ENCODE data around the gene SLC18A3. TPM values are rescaled to one million over a fixed set of nuclear protein-coding genes. Genes with fewer than 3 reads are reported as not detected.

Gene SLC18A3
- total RNA-seq, 1 experiment from 2014 or later: not detected

DNA sequence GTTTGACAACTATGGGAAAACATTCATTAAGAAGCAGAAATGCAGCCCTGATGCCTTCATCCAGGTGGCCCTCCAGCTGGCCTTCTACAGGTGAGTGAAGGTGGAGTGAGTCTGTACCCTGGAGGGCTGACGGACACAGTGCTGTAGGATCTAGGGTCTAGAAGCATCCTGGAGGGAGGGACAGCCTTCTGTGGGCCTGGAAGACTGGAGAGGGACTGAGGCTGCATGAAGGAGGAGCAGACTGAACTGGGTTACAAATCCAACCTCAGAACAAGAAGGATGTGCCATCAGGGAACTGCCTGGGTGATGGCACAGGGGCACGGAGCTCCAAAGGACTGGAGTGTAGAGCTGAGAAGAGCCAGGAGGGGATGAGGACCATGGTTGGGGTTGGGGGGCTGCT is 41.8 kb downstream of the SLC18A3 start:
- no peak for DNase-seq (ENCODE audit: low read depth, low spot score)
- H3K4me1 ChIP-seq (ENCODE audit: control insufficient read depth, insufficient read depth, low read length): no peaks in the 10 kb centered on the region
- ChIA-PET POLR2A (no interaction called here), CTCF (no interaction called here)
- no peak overlapping the region for H3K4me3 ChIP-seq (ENCODE audit: low read depth in 2 of 2, low read length in 2 of 2)
- ATAC-seq: no peak
- in situ Hi-C loops (cut with HindIII; ENCODE audit: low pct_unique_long_range_greater_than_20kb, low sequenced_read_pairs) (no loop called here), intact Hi-C loops (cut with micrococcal nuclease; ENCODE audit: unreplicated experiment) (no loop called here)
- H3K36me3 ChIP-seq (ENCODE audit: control insufficient read depth, insufficient read depth, low read length): no peaks in the 10 kb centered on the region
- no peak overlapping the region for H3K27ac ChIP-seq (ENCODE audit: low read length)
- peaks cover 7% of the 10 kb centered on the region; the same call in 1 of the 2 replicates for H3K27me3 ChIP-seq (ENCODE audit: control insufficient read depth, insufficient read depth, low read length)
- no TSS peak for BruUV-seq (replicated peaks)
- no peak for TF ChIP-seq TCF7L2 (IDR thresholded peaks at IDR 0.05; ENCODE audit: low read depth, low read length)
- no peaks in the 10 kb centered on the region for H3K9me3 ChIP-seq (ENCODE audit: control insufficient read depth, insufficient read depth, low read depth, low read length)

DNA sequence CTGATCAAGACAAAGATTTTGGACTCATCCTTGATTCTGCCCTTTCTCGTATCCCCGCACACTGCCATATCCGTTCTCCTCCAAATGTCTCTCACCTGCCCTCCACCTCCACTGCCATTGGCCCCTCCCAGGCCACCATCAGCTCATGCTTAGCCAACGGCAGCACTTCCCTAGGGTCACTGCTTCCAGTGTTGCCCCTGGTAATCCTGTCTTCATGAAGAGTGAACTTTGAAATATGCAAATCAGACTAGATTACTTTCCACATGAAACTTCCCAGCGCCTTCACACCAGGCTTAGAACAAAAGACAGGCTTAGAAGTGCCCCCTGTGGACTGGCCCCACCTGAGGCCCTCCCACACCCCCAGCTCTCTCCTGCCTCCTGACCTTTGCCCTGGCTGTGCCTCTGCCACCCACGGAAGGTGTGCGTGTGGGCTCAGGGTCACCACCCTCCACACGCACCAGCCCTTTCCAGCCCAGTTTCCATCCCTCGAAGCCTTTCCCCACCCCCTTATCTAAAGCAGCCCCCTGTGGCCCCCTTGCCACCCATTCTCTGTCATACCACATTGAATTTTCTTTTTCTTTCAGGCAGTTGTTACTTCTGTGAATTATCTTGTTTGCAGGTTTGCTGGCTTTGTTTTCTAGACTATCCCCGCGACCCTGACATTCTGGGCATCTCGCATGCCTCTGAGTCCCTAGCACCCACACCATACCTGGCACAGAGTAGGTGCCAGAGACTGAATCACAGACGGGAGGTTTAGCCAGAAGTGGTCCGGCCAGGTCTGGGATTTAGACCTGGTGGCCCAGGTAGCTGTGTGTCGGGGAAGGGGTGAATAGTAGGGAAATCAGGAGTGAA is 42.5 kb downstream of the SLC18A3 start:
- POLR2A ChIA-PET: no interaction called here
- no peaks in the 10 kb centered on the region for H3K9me3 ChIP-seq (ENCODE audit: control insufficient read depth, insufficient read depth, low read depth, low read length)
- ATAC-seq: no peak
- intact Hi-C loops (cut with micrococcal nuclease; ENCODE audit: unreplicated experiment) (no loop called here), in situ Hi-C loops (cut with HindIII; ENCODE audit: low pct_unique_long_range_greater_than_20kb, low sequenced_read_pairs) (no loop called here)
- H3K4me3 ChIP-seq (ENCODE audit: low read depth in 2 of 2, low read length in 2 of 2): no peak overlapping the region
- no peak for DNase-seq (ENCODE audit: low read depth, low spot score)
- no peaks in the 10 kb centered on the region for H3K36me3 ChIP-seq (ENCODE audit: control insufficient read depth, insufficient read depth, low read length)
- H3K27me3 ChIP-seq (ENCODE audit: control insufficient read depth, insufficient read depth, low read length): peaks cover 7% of the 10 kb centered on the region; the same call in 1 of the 2 replicates
- H3K27ac ChIP-seq (ENCODE audit: low read length): no peak overlapping the region
- BruUV-seq (replicated peaks): no TSS peak
- CTCF ChIA-PET: no interaction called here
- TF ChIP-seq SIN3A (IDR thresholded peaks at IDR 0.05; ENCODE audit: borderline replicate concordance, insufficient read depth, low read depth, low read length) (no peak), POLR2AphosphoS5 (IDR thresholded peaks at IDR 0.05; ENCODE audit: low read depth, low read length) (no peak), TCF7L2 (IDR thresholded peaks at IDR 0.05; ENCODE audit: low read depth, low read length) (no peak)
- TF ChIP-seq, protein P1, sequence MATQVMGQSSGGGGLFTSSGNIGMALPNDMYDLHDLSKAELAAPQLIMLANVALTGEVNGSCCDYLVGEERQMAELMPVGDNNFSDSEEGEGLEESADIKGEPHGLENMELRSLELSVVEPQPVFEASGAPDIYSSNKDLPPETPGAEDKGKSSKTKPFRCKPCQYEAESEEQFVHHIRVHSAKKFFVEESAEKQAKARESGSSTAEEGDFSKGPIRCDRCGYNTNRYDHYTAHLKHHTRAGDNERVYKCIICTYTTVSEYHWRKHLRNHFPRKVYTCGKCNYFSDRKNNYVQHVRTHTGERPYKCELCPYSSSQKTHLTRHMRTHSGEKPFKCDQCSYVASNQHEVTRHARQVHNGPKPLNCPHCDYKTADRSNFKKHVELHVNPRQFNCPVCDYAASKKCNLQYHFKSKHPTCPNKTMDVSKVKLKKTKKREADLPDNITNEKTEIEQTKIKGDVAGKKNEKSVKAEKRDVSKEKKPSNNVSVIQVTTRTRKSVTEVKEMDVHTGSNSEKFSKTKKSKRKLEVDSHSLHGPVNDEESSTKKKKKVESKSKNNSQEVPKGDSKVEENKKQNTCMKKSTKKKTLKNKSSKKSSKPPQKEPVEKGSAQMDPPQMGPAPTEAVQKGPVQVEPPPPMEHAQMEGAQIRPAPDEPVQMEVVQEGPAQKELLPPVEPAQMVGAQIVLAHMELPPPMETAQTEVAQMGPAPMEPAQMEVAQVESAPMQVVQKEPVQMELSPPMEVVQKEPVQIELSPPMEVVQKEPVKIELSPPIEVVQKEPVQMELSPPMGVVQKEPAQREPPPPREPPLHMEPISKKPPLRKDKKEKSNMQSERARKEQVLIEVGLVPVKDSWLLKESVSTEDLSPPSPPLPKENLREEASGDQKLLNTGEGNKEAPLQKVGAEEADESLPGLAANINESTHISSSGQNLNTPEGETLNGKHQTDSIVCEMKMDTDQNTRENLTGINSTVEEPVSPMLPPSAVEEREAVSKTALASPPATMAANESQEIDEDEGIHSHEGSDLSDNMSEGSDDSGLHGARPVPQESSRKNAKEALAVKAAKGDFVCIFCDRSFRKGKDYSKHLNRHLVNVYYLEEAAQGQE (IDR thresholded peaks at IDR 0.05; ENCODE audit: insufficient read depth in 1 of 2, low read depth in 2 of 2, low read length in 1 of 2): no peak
- TF ChIP-seq, protein P2, sequence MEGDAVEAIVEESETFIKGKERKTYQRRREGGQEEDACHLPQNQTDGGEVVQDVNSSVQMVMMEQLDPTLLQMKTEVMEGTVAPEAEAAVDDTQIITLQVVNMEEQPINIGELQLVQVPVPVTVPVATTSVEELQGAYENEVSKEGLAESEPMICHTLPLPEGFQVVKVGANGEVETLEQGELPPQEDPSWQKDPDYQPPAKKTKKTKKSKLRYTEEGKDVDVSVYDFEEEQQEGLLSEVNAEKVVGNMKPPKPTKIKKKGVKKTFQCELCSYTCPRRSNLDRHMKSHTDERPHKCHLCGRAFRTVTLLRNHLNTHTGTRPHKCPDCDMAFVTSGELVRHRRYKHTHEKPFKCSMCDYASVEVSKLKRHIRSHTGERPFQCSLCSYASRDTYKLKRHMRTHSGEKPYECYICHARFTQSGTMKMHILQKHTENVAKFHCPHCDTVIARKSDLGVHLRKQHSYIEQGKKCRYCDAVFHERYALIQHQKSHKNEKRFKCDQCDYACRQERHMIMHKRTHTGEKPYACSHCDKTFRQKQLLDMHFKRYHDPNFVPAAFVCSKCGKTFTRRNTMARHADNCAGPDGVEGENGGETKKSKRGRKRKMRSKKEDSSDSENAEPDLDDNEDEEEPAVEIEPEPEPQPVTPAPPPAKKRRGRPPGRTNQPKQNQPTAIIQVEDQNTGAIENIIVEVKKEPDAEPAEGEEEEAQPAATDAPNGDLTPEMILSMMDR (IDR thresholded peaks at IDR 0.05): no peak
- no peaks in the 10 kb centered on the region for H3K4me1 ChIP-seq (ENCODE audit: control insufficient read depth, insufficient read depth, low read length)

DNA sequence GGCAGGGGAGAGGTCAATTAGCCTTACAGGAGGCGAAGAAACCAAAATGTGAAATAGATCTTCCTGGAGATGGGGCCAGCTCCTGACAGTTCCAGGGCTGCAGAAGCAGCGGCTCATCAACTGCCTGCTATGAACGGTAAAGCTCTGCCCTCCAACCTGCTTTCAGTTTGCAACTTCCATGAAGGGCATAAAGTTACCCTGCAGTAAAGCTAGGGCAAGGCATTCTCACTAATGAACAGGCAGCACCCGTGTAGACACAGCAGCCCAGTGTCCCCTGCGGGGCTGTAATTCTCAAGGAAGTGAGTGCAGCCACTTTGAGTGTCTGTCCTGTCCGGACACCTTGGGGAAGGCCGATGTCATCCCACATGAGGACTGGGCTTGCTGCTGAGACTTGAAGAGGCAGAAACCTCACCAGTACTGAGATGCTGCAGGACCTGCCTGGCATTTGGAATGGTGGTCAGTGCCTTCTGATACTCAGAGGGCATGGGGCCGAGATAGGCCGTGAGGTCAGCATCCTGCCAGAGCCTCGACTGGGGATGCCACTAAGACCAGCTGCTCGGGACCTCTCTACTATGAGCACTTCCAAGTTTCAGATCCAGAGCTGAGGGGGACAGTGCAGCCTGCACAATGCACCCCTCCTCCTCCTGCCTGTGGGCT is 43.3 kb downstream of the SLC18A3 start:
- peaks cover 7% of the 10 kb centered on the region; the same call in 1 of the 2 replicates for H3K27me3 ChIP-seq (ENCODE audit: control insufficient read depth, insufficient read depth, low read length)
- no peak for TF ChIP-seq TCF7L2 (IDR thresholded peaks at IDR 0.05; ENCODE audit: low read depth, low read length)
- no peak for TF ChIP-seq POLR2AphosphoS5 (IDR thresholded peaks at IDR 0.05; ENCODE audit: low read depth, low read length)
- TF ChIP-seq, protein P1 (IDR thresholded peaks at IDR 0.05; ENCODE audit: insufficient read depth in 1 of 2, low read depth in 2 of 2, low read length in 1 of 2): no peak
- TF ChIP-seq, protein P2 (IDR thresholded peaks at IDR 0.05): no peak
- no peak for TF ChIP-seq SIN3A (IDR thresholded peaks at IDR 0.05; ENCODE audit: borderline replicate concordance, insufficient read depth, low read depth, low read length)
- DNase-seq (ENCODE audit: low read depth, low spot score) (no peak), ATAC-seq (no peak)
- no peaks in the 10 kb centered on the region for H3K9me3 ChIP-seq (ENCODE audit: control insufficient read depth, insufficient read depth, low read depth, low read length)
- no peaks in the 10 kb centered on the region for H3K4me1 ChIP-seq (ENCODE audit: control insufficient read depth, insufficient read depth, low read length)
- H3K36me3 ChIP-seq (ENCODE audit: control insufficient read depth, insufficient read depth, low read length): no peaks in the 10 kb centered on the region
- no peak overlapping the region for H3K4me3 ChIP-seq (ENCODE audit: low read depth in 2 of 2, low read length in 2 of 2)
- BruUV-seq (replicated peaks): no TSS peak
- CTCF ChIA-PET: no interaction called here
- in situ Hi-C loops (cut with HindIII; ENCODE audit: low pct_unique_long_range_greater_than_20kb, low sequenced_read_pairs): no loop called here
- POLR2A ChIA-PET: no interaction called here
- H3K27ac ChIP-seq (ENCODE audit: low read length): no peak overlapping the region
- intact Hi-C loops (cut with micrococcal nuclease; ENCODE audit: unreplicated experiment): no loop called here
